ENCODE measurements around the gene RACK1.
"Not testable (repeated sequence)": the region's sequence is repeated elsewhere in the genome, so short reads cannot be mapped to it uniquely, and the experiment has no call there.

RACK1 gene

GRCh38 chr5:181243564-181244343, at the start of gene RACK1:
RACK1 (minus strand) TSS chr5:181243906; CDS start chr5:181243800, 106 bp downstream.
- DNase-seq (ENCODE audit: low read depth in 2 of 2): peak; percentile 81 to 84

DNA sequence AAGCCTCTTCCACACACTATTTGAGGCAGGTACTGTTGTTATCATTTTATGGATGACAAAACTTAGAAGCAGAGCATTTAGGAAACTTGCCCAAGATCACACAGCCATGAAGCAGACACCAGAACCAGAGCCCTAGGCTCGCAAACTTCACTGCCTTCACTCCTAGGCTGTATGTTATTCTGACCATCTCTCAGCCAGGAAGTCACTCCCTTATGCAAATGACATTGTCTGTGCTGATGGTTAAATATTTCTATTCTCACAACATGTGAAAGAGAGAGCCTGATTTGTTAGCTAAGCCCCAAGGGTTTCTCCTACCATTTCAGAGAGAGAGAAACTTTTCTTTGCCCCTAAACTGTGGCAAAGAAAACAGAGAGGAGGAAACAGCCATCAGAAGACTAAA, 43.6 kb upstream of the RACK1 start:
- DNase-seq (ENCODE audit: low read depth in 2 of 2): not testable (repeated sequence)

DNA sequence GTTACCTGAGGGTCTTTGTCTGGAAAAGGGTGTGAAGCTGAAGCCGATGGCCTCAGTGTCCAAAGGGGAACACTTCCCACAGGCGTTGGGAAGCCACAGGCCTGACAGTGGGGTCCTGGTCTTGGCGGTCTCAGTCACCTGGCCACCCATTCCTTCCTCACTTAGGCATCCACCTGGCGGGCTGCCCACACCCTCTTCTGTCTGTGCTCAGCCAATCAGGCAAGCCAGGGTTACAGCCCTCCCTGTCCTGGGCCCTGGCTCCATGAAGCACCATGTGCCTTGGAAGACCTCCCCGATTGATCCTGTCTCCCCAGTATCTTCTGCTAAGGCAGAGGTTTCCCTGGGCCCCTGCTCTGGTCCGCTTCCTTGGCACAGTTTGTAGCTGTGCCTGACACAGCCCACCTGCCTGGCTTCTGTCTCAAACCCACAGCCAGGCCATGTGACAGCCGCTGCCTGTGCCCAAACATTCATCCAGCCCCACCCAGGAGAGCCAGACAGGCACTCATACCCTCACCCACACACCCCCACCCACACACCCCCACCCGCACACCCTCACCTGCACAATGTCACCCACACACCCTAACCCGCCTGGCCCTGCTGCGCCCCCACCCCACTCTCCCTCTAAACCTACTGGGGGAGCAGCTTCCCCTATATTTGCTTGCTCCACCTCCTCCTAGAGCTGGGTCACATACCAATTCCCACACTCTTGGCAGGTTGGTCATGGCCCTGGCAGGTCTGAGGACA, 42.4 kb upstream of the RACK1 start:
- DNase-seq (ENCODE audit: low read depth in 2 of 2): not testable (repeated sequence)

DNA sequence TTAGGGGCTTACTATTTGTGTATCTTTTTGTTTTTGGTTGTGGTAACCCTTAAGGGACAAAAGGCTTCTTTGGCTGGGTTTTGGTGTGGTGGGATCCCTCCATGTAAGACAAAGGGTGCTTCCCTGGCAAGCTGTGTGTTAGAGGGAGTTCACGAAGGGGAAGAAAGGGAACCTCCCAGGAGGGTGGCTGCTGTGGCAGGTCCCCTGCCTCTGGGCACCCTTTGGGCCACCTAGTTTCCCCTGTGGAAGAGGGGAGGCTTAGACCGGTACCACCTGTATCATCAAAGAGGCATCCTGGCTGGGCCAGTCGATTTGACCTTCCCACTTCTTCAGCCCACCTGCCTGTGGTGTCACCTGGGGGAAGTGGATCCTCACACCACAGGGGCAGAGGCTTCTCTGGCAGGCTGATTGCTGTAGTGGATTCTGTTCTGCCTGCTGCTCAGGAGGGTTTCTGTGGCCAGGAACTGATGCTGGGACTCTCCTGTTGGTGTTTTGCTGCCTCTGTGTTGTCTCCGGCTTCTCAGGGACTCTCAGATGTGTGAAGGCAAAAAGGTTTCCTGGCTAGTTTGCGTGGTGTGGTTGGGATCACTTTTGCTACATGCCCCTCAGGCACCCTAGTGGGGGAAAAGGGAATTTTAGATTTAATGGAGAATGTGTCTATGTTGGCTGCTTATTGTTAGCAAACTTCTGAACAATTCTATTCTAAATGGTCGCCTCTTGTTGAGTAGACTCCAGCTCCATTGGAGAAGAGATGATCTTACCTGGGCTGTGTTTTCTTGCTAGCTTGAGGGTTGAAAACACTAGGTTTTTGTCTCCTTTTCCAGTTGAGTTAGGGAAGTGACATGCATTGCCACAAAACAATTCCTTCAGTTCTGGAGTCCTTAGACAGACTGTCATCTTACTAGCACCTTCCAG, 40.4 kb upstream of the RACK1 start:
- DNase-seq (ENCODE audit: low read depth in 2 of 2): not testable (repeated sequence)

DNA sequence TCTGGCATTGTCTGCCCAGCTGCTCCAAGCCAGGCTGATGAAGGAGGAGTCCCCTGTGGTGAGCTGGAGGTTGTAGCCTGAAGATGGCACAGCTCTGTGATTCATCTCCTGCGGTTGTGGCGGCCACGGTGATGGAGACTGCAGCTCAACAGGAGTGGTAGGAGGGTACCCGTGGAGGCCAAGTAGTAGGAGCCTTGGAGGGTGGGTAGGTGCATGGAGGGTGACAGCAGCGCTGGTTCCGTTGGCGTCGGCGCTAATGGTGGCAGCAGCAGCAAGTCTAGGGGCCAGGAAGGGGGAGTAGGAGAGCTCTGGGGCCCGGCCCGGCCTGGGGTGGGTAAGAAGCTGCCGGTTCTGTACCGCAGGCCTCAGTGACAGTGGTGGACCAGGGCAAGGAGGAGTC, 39.6 kb upstream of the RACK1 start:
- no peak for DNase-seq (ENCODE audit: low read depth in 2 of 2)

DNA sequence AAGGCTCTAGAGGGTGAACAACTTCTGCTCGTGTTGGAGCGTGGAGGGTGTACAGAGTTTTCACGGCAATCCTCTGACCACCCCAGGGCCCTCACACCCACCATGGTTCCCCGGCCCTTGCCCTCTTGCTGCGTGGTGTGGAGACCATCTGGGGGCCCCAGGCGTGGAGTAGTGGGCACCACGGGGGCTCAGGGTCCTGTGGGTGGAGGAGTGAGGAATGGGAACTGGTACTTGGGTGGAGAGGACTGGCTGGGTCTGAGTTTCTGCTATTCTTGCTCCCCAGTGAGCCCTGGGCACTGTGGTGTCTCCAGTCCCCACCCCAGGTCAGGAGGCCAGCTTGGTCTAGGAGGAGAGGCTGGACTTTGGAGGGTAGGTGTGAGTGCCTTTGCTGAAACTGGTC, 39.2 kb upstream of the RACK1 start:
- no peak for DNase-seq (ENCODE audit: low read depth in 2 of 2)

- not testable (repeated sequence) for DNase-seq (ENCODE audit: low read depth in 2 of 2)
Observed at GRCh38 chr5:181282415-181282814, 38.7 kb upstream of the RACK1 start.

DNA sequence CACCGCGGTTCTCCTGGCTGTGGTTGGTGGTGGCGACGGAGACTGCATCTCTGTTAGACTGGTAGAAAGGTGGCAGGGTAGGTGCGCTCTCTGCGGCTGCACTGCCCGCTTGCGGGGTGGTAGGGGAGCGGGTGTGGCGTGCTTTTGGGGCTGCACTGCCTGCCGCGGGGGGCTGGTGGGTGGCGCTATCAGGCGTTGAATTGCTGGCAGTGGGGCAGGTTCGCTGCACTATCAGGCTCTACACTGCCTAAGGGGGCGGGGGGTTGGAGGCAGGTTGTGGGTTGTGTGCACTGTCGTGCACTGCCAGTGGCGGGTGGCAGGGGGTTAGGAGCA, 38.2 kb upstream of the RACK1 start:
- no peak for DNase-seq (ENCODE audit: low read depth in 2 of 2)

- DNase-seq (ENCODE audit: low read depth in 2 of 2): no peak
Observed at GRCh38 chr5:181281077-181281983, 37.6 kb upstream of the RACK1 start.

DNA sequence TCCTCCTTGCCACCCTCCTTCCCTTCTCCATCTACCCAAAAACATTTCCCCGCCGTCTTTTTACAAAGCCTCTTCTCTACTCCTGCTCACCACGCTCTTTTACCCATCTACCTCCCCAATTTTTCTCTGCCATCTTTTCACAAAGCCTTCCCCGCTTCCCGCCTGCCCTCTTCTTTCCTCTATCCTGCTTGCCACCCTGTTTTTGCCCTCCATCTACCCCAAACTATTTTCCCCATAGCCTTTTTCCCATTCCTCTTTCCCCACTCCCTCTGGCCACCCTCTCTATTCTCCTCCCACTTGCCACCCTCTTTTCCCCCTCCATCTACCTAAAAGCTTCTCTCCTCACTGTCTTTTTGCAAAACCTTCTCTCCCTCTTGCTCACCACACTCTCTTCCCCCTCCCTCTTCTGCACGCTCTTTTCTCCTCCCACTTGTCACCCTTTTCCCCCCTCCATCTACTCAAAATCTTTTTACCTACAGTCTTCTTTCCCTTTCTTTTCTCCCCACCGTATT, 36.6 kb upstream of the RACK1 start:
- no peak for DNase-seq (ENCODE audit: low read depth in 2 of 2)

- DNase-seq (ENCODE audit: low read depth in 2 of 2): not testable (repeated sequence)
Observed at GRCh38 chr5:181273433-181273744, 29.7 kb upstream of the RACK1 start.

DNA sequence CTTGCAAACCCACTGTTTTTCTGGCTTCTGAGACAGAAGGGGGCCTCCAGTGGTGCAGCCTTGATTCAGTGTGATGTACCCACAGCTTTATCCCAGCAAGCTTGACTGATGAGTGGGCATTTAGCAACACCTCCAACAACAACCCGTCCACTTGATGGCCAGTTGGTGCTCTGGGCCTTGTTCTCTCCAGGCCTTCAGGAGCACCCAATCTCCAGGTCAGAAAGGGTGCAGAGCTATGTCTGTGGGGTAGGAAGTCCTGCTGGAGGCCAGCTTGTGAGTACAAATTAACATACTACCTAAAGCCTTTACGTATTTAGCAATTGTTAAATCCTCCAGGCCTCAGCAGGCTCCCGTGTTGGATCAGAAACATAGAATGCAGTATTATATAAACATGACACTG, 27.4 kb upstream of the RACK1 start:
- DNase-seq (ENCODE audit: low read depth in 2 of 2): no peak

DNA sequence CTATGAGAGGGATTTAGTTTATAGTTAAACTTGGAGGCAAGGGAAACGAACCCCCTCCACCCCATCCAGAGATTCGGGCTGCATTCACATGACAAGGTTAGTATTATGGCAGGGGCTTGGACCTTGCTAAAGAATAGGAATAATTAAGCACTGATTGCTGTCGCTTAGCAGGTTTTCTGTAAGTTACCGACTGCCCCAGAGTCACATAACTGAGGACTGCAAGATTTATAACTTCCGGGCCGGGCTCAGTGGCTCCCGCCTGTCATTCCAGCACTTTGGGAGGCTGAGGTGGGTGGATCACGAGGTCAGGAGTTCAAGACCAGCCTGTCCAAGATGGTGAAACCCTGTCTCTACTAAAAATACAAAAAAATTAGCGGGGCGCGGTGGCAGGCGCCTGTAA, 24.2 kb upstream of the RACK1 start:
- DNase-seq (ENCODE audit: low read depth in 2 of 2): not testable (repeated sequence)

DNA sequence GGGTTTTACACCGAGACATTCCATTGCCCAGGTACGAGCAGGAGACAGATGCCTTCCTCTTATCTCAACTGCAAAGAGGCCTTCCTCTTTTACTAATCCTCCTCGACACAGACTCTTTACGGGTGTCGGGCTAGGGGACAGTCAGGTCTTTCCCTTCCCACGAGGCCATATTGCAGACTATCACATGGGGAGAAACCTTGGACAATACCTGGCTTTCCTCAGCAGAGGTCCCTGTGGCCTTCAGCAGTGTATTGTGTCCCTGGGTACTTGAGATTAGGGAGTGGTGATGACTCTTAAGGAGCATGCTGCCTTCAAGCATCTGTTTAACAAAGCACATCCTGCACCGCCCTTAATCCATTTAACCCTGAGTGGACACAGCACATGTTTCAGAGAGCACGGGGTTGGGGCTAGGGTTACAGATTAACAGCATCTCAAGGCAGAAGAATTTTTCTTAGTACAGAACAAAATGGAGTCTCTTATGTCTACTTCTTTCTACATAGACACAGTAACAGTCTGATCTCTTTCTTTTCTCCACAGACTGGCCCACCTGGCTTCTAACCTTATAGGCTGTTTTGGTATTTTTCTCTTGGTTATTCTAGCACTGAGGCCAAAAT, 23.7 kb upstream of the RACK1 start:
- DNase-seq (ENCODE audit: low read depth in 2 of 2): not testable (repeated sequence)

GRCh38 chr5:181265092-181265671, 21.5 kb upstream of the RACK1 start:
- DNase-seq (ENCODE audit: low read depth in 2 of 2): no peak

DNA sequence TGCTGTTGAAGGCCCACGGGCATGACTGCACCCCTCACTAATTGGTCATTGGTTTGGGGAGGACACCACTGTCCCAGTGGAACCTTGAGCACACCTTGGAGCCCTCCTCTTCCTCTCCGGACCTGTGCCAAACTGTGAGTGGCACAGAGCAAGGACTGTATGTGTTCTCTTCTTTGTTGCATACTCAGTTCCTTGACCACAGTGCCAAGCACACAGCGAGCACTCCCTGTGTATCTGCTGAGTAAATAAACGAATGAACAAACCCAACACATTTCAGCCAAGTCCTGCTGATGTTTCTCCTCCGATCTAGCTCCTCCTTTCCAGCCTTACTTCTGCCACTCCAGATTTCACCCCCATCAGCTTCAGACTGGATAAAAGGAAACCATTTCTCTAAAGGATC, 19.9 kb upstream of the RACK1 start:
- DNase-seq (ENCODE audit: low read depth in 2 of 2): no peak

GRCh38 chr5:181261320-181262049, 17.8 kb upstream of the RACK1 start:
- DNase-seq (ENCODE audit: low read depth in 2 of 2): peak; percentile 37 to 41

- peak; percentile 72 to 75 for DNase-seq (ENCODE audit: low read depth in 2 of 2)
Observed at GRCh38 chr5:181260720-181261319, 17.1 kb upstream of the RACK1 start, which contains the start of gene TRIM52. TRIM52 (minus strand) TSS chr5:181261143; CDS start chr5:181260813, 330 bp downstream.

Data from fibroblast of skin of left quadriceps (primary cell).